Frontal cortex (tissue), 4 donors: ENCODE data around the gene ERN1. TPM values are rescaled to one million over a fixed set of nuclear protein-coding genes. Genes with fewer than 3 reads are reported as not detected.

Source experiments
- DNase-seq, 2 donors: peaks; one replicate each; pipeline ENCODE4 v3.0.0; 2012; ENCODE audit warnings: low spot score in 2 of 2
- FAIRE-seq: peaks from 2 replicates; lab custom pipeline; 2012; peaks lifted over from hg19 to GRCh38; lab: Jason Lieb, UNC
- total RNA-seq: library from RNA; depleted of rRNA; stranded (reverse); fragments of >200 nt; gene quantifications from one replicate; pipeline ENCODE4 v1.2.3, GENCODE V29; 2014
- donor health status: control.
- donor health status: control.
- donor health status: control.

The ERN1 gene
- total RNA-seq, 1 donor from 2014 or later: 3.7 TPM

DNA sequence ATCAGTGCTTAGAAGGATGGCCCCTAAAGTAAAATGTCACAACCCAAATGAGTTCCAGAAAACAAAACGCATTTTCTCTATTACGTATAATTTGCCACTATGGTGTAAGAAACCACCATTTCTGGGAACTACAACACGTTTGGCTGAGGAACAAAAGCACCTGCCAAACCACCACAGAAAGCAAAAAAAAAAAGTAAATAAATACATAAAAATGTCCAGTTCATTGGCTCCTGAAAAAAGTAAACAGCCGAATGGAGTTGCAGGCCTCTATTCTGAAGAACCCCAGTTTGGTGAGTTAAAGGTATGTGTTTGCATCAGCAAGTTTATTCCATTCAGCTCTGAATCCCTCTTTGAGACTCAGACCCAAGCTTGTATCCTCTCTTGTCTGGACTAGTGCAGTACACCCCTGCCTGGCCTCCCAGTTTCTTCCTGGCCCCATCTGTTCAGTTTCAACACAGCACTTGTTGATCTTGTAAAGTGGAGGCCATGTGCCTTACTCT, 36.9 kb downstream of the ERN1 start:
- DNase-seq (no peak), FAIRE-seq (no peak)

- no peak for DNase-seq
- FAIRE-seq: no peak
These were observed 37.8 kb downstream of the ERN1 start for GRCh38 chr17:64092113-64092512.

GRCh38 chr17:64091571-64091970, 38.4 kb downstream of the ERN1 start:
- FAIRE-seq (no peak), DNase-seq (no peak)

GRCh38 chr17:64091116-64091515, 38.8 kb downstream of the ERN1 start:
- no peak for DNase-seq
- no peak for FAIRE-seq

- FAIRE-seq: no peak
- DNase-seq: no peak
These were observed 39.8 kb downstream of the ERN1 start for GRCh38 chr17:64090144-64090543.

GRCh38 chr17:64087252-64088005, 42.5 kb downstream of the ERN1 start:
- FAIRE-seq: no peak

DNA sequence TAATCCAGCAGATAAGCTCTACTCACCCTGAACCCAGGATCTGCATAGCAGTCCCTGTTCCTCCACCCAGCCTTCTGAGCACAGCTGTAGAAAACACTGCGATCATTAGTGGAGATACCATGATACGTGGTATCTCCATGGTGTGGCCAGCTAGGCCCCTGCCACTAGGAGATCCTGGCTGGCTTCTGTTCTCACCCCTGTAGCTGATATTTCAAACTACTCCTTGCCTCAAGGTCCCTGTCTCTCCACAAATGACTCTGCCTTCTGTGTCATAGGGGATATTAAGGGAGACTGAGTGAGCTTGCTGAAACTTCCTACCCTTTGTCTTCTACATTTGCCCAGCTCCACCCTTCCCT, 44.3 kb downstream of the ERN1 start:
- FAIRE-seq: no peak
- DNase-seq: no peak

More at GRCh38 chr17:64087252-64088005, 42.5 kb downstream of the ERN1 start:
- no peak for DNase-seq

GRCh38 chr17:64084940-64085649, 44.8 kb downstream of the ERN1 start:
- FAIRE-seq (no peak), DNase-seq (no peak)

DNA sequence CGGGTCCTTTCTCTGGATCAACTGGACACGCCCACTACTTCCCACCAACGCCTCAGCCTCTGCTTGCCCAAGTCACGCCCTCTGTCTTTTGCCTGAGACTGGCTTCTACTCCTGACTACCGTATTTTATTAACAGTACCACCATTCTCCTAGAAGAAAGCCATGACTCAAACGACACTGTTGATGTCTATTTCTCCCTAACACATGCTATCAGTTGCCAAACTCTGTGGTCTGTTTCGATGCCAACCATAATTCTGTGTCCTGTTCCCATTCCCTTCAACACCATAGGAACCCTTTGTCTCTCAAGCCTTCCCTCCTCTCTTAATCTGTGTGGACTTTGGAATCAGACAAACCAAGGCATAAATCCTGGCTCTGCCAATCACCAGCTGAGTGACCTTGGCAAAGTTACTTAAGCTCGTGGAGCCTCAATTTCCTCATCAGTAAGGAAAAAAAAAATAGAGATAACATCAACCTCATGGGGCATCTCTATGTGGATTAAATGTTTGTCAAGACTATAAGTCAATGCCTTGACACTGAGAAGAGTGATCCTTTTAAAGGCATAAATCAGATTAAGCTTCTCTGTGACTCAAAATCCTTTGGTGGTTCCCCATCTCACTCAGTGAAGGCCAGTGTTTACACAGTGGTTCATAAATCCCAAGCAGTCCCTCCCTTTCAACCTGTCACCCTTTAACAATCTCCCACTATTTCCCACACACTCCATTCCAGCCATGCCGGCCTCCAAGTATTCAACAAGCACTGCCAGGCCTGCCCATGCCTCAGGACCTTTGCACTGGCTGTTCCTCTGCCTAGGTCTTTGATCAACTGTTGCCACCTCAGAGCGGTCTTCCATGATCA, 45.6 kb downstream of the ERN1 start:
- FAIRE-seq (no peak), DNase-seq (no peak)

- DNase-seq (no peak), FAIRE-seq (no peak)
These were observed 46.3 kb downstream of the ERN1 start for GRCh38 chr17:64083563-64084085.

GRCh38 chr17:64083093-64083492, 46.9 kb downstream of the ERN1 start:
- DNase-seq: no peak
- no peak for FAIRE-seq

GRCh38 chr17:64081802-64082799, 47.8 kb downstream of the ERN1 start:
- no peak for FAIRE-seq
- DNase-seq: no peak

DNA sequence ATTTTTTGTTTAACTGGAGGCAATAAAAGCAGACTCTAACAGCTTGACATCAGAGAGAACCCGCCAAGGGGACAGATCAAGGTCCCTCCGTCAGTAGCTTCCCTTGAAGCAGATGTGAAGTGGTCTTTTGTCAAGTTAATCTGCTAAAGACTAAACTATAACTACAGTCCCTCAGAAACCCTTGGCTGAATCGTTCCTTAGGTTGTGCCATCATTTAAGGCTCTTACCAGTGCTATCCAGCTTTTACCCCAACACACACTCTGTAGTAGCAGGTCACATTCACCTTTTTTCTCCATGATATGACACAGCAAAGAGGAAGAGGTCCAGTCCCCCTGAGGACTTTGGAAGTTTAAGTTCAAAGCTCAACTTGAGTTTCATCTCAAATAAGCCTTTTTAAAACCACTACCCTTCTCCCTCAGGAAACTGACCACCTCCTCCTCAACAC, 49.7 kb downstream of the ERN1 start:
- DNase-seq (no peak), FAIRE-seq (no peak)

GRCh38 chr17:64077379-64077778, 52.6 kb downstream of the ERN1 start:
- no peak for FAIRE-seq

GRCh38 chr17:64075913-64076312, 54.0 kb downstream of the ERN1 start:
- no peak for FAIRE-seq

More at GRCh38 chr17:64077379-64077778, 52.6 kb downstream of the ERN1 start:
- DNase-seq: no peak

GRCh38 chr17:64074704-64075426, 55.1 kb downstream of the ERN1 start:
- DNase-seq (no peak), FAIRE-seq (no peak)

More at GRCh38 chr17:64075913-64076312, 54.0 kb downstream of the ERN1 start:
- DNase-seq: no peak

DNA sequence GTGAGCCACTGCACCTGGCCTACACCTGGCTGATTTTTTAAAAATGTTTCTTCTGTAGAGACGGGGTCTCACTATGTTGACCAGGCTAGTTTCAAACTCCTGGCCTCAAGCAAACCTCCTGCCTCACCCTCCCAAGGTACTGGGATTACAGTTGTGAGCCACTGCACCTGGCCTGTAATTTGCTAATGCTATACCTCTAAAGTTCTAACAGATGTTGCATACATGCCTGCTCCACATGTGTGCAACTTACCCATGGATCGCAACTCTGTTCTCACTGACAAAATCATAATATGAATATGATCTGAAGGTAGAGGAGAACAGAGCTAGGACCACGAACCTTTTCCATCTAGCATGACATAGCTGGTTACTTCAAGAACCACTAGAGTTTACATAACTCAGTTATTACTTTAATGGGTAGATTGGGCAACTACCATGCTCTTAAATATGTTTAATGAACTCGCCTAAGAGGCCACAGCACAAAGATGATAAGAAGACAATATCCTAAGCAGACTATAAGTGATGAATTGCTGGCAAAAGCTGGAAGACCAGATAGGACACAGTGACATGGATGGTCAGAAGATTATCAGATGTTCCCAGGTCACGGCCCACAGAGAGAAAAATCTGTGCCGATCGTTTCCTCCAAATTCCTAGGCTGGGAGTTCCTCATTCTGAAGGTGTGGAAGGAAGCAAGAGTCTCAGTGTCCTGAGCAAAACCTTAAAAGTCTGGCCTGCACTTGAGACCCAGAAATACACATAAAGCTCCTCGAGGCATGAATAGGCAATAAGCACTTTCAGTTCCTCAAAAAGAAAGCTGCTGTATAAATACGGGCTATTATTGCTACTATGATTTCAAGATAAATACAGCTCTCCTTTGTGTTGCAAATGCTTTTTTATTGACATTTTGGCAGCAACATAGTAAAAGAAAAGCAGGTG, 55.9 kb downstream of the ERN1 start:
- no peak for FAIRE-seq

More for the DNA sequence above, 55.9 kb downstream of the ERN1 start:
- DNase-seq: no peak
